HCT116 (cell line): ENCODE data around the gene SOBP. TPM values are rescaled to one million over a fixed set of nuclear protein-coding genes. Genes with fewer than 3 reads are reported as not detected.

Experiments
- ATAC-seq: fragments of 200-7000 bp; cut with Tn5 transposase; 2 replicates; pipeline ENCODE4 v1.9.1; 2020; ENCODE audit warnings: mild to moderate bottlenecking, moderate library complexity
- BruUV-seq: library from RNA; stranded (reverse); fragments of 400-500 nt; replicated peaks from 2 replicates; lab custom pipeline; 2021; lab: Mats Ljungman, UMichigan
- CTCF ChIA-PET: fragments of 300-600 bp; sonication (Branson Sonifier 250); formaldehyde crosslinking; loops from one replicate; lab custom pipeline; 2021; ENCODE audit warnings: antibody characterized with exemption; lab: Charles Lee
- POLR2A ChIA-PET: fragments of 300-600, 350-600 bp; sonication (Branson Sonifier 250); formaldehyde crosslinking; loops from one replicate; lab custom pipeline; 2021; ENCODE audit warnings: antibody characterized with exemption; lab: Charles Lee
- RAD21 ChIA-PET, 2 experiments: fragments of 300-600 bp; sonication (Branson Sonifier 250); formaldehyde crosslinking; loops; one replicate each; lab custom pipeline; 2023; ENCODE audit warnings: low total read pairs in 2 of 2; ENCODE audit not compliant: uncharacterized antibody in 2 of 2, unreplicated experiment in 2 of 2, low non-redundant PET in 1 of 2; lab: Charles Lee
- DNase-seq: peaks from one replicate; pipeline ENCODE4 v3.0.0-alpha.2; 2010; ENCODE audit warnings: low read depth, low spot score
- H2AFZ ChIP-seq: fragments of 200-600 bp; shearing (Covaris generic), sonication (generic); 2 replicates; pipeline ENCODE4 v1.6.1; 2017; ENCODE audit warnings: low read depth, mixed run types, mixed read lengths, antibody characterized with exemption, low read length; ENCODE audit not compliant: poor library complexity, severe bottlenecking
- H3K27ac ChIP-seq: 2 replicates; pipeline ENCODE4 v1.5.1; 2012; ENCODE audit warnings: low read depth, low read length
- H3K27me3 ChIP-seq: fragments of 200-600 bp; sonication (generic); 2 replicates; pipeline ENCODE4 v1.6.1; 2016; ENCODE audit warnings: mixed run types, low read length, mixed read lengths; ENCODE audit not compliant: insufficient read depth
- H3K36me3 ChIP-seq, 2 experiments: fragments of 200-500 bp in 1 of 2; fragments of 200-600 bp in 1 of 2; sonication (Bioruptor generic) in 1 of 2; sonication (generic) in 1 of 2; 2 replicates each; pipeline versions ENCODE4 v1.5.1 to v1.6.1; 2014 to 2016; ENCODE audit warnings: low read length in 2 of 2, inconsistent platforms in 1 of 2, mixed read lengths in 1 of 2, mixed run types in 1 of 2; ENCODE audit not compliant: insufficient read depth in 2 of 2, control insufficient read depth in 1 of 2
- H3K4me1 ChIP-seq, 2 experiments: fragments of 200-600 bp in 1 of 2; sonication (generic) in 1 of 2; 2 replicates each; pipeline versions ENCODE4 v1.5.1 to v1.6.1; 2012 to 2017; ENCODE audit warnings: low read length in 2 of 2, inconsistent platforms in 1 of 2, mild to moderate bottlenecking in 1 of 2, mixed read lengths in 1 of 2, mixed run types in 1 of 2, moderate library complexity in 1 of 2; ENCODE audit not compliant: insufficient read depth in 2 of 2, control insufficient read depth in 1 of 2
- H3K4me2 ChIP-seq: fragments of 200-600 bp; sonication (generic); 2 replicates; pipeline ENCODE4 v1.6.1; 2017; ENCODE audit warnings: mixed run types, low read length, mixed read lengths
- H3K4me3 ChIP-seq, 2 experiments: fragments of 200-600 bp in 1 of 2; sonication (generic) in 1 of 2; replicated peaks in 1 of 2; 2 replicates each; pipeline ENCODE4 v1.5.1; 2011 to 2016; ENCODE audit warnings: low read length in 2 of 2, control low read depth in 1 of 2, low read depth in 1 of 2, mild to moderate bottlenecking in 1 of 2, mixed read lengths in 1 of 2, mixed run types in 1 of 2
- H3K79me2 ChIP-seq: fragments of 200-600 bp; sonication (generic); 2 replicates; pipeline ENCODE4 v1.6.1; 2017; ENCODE audit warnings: mild to moderate bottlenecking, mixed run types, low read length, moderate library complexity, mixed read lengths; ENCODE audit not compliant: insufficient read depth
- H3K9ac ChIP-seq: fragments of 200-600 bp; sonication (generic); 2 replicates; pipeline ENCODE4 v1.6.1; 2016; ENCODE audit warnings: low read length, mixed read lengths
- H3K9me2 ChIP-seq: fragments of 200-600 bp; sonication (generic), shearing (Covaris generic); 2 replicates; pipeline ENCODE4 v1.6.1; 2017; ENCODE audit warnings: mixed run types, mild to moderate bottlenecking, moderate library complexity; ENCODE audit not compliant: insufficient read depth
- H3K9me3 ChIP-seq, 2 experiments: fragments of 200-500 bp in 1 of 2; fragments of 200-600 bp in 1 of 2; sonication (Bioruptor generic) in 1 of 2; sonication (generic) in 1 of 2; 2 replicates each; pipeline ENCODE4 v1.6.1; 2014 to 2017; ENCODE audit warnings: low read length in 2 of 2, mixed read lengths in 2 of 2, inconsistent platforms in 1 of 2, low read depth in 1 of 2, mild to moderate bottlenecking in 1 of 2, mixed run types in 1 of 2, moderate library complexity in 1 of 2; ENCODE audit not compliant: control insufficient read depth in 1 of 2, insufficient read depth in 1 of 2
- H4K20me1 ChIP-seq: fragments of 200-600 bp; sonication (generic), shearing (Covaris generic); 2 replicates; pipeline ENCODE4 v1.6.1; 2017; ENCODE audit warnings: mixed run types, mild to moderate bottlenecking, moderate library complexity; ENCODE audit not compliant: insufficient read depth
- CEBPB ChIP-seq: IDR thresholded peaks from 2 replicates; pipeline ENCODE4 v1.6.1; 2012; ENCODE audit warnings: low read depth
- EGR1 ChIP-seq: IDR thresholded peaks from 2 replicates; pipeline ENCODE4 v1.6.1; 2012; ENCODE audit warnings: low read depth
- ELF1 ChIP-seq: IDR thresholded peaks from 2 replicates; pipeline ENCODE4 v1.6.1; 2012; ENCODE audit warnings: low read depth, borderline replicate concordance
- EZH2phosphoT487 ChIP-seq: fragments of 200-600 bp; IDR thresholded peaks from 2 replicates; pipeline ENCODE4 v1.6.1; 2018; ENCODE audit warnings: antibody characterized with exemption, borderline replicate concordance
- JUND ChIP-seq: IDR thresholded peaks from 2 replicates; pipeline ENCODE4 v1.6.1; 2012
- POLR2AphosphoS5 ChIP-seq: IDR thresholded peaks from 2 replicates; pipeline ENCODE4 v1.6.1; 2011; ENCODE audit warnings: mild to moderate bottlenecking, low read depth, low read length, moderate library complexity
- RAD21 ChIP-seq: IDR thresholded peaks from 2 replicates; pipeline ENCODE4 v1.6.1; 2012; ENCODE audit warnings: low read depth, mild to moderate bottlenecking
- SIN3A ChIP-seq: IDR thresholded peaks from 2 replicates; pipeline ENCODE4 v1.6.1; 2012; ENCODE audit warnings: low read depth
- SP1 ChIP-seq: IDR thresholded peaks from 2 replicates; pipeline ENCODE4 v1.6.1; 2012; ENCODE audit warnings: low read depth
- ZFX ChIP-seq: fragments of 450-650 bp; IDR thresholded peaks from 2 replicates; pipeline ENCODE4 v1.6.1; 2017
- ZNF274 ChIP-seq: fragments of 200-500 bp; sonication (Bioruptor generic); IDR thresholded peaks from 2 replicates; pipeline ENCODE4 v1.6.1; 2014; ENCODE audit warnings: mild to moderate bottlenecking, low read depth, low read length, inconsistent platforms
- intact Hi-C: fragments of 100-400 bp; cut with micrococcal nuclease; formaldehyde crosslinking; loops from 2 replicates; pipeline ENCODE4 v1.10.0; 2022
- total RNA-seq: library from RNA; stranded (reverse); gene quantifications from one replicate; pipeline ENCODE4 v1.2.1, GENCODE V29; 2021; ENCODE audit not compliant: unreplicated experiment
- TF ChIP-seq, protein P1 (sequence below): IDR thresholded peaks from 2 replicates; pipeline ENCODE4 v1.6.1; 2012
- TF ChIP-seq, protein P2 (sequence below), 3 experiments: fragments of 200-600 bp in 1 of 3; sonication (generic) in 1 of 3; IDR thresholded peaks in 2 of 3; conservative IDR thresholded peaks in 1 of 3; 2 replicates each; pipeline ENCODE4 v1.5.1; 2012 to 2017; ENCODE audit warnings: low read depth in 2 of 3, low read length in 2 of 3, antibody characterized with exemption in 1 of 3, borderline replicate concordance in 1 of 3, control low read depth in 1 of 3, mild to moderate bottlenecking in 1 of 3, mixed read lengths in 1 of 3, mixed run types in 1 of 3, moderate library complexity in 1 of 3; ENCODE audit not compliant: insufficient read depth in 1 of 3

The SOBP gene
- total RNA-seq, 1 experiment from 2014 or later: 2.6 TPM

DNA sequence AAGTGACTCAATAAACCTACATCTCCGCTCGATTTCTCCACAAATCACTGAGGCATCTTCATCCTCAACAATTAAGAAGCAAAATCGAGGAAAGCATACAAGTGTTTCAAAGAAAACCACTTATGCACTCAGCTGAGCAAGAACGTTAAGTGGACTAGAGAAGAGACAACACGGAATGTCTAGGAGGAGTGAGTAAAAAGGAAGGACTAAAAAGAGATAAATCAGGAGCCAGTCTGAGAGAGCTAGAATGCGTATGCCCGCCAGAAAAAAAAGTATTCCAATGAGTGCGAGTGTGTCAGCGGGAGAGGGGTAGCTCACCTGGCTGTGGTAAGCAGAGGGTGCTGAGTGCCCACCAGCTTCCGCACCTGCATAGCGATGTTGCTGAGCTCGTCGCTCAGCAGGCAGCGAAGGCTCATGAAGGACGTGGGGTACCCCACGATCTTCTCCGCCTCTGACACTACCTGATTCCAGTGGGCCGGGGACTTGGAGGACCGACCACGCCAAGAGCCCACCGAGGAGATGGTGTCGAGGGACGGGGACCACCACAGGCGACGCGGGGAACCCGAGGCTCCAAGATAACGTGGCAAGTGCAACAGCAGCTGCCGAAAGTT is 31.1 kb upstream of the SOBP start:
- POLR2A ChIA-PET: interaction anchor here (0.9 to 1.0 kb wide), 2 partner anchors 137 to 141 kb away, joined by 3 read pairs; no protein-coding TSS in a partner anchor
- DNase-seq: no peak
- no peaks in the 10 kb centered on the region for H3K9me2 ChIP-seq
- no peaks in the 10 kb centered on the region for H3K9me3 ChIP-seq
- RAD21 ChIA-PET: interaction anchor here in 1 of 2 experiments (1.6 kb wide), 1 partner anchor 141 kb away, joined by 3 read pairs; no protein-coding TSS in a partner anchor
- H3K4me3 ChIP-seq: peak overlapping the region; percentile 84 to 93
- BruUV-seq: TSS peak; percentile 57
- H3K9ac ChIP-seq: peak overlapping the region; percentile 75
- peaks cover 4 to 10% of the 10 kb centered on the region in 2 experiments; a peak in 3 of 4 replicates for H3K4me1 ChIP-seq
- CTCF ChIA-PET: interaction anchor here (1.1 to 2.6 kb wide), 4 partner anchors 13 to 343 kb away, joined by 3 to 9 read pairs (median 4); partner anchors contain the start of gene BEND3
- peak overlapping the region; percentile 68 for H2AFZ ChIP-seq
- H3K27ac ChIP-seq: peak overlapping the region; percentile 81
- H3K27me3 ChIP-seq: no peaks in the 10 kb centered on the region
- no peak for TF ChIP-seq RAD21
- TF ChIP-seq EGR1: no peak
- TF ChIP-seq, protein P1, sequence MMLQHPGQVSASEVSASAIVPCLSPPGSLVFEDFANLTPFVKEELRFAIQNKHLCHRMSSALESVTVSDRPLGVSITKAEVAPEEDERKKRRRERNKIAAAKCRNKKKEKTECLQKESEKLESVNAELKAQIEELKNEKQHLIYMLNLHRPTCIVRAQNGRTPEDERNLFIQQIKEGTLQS: no peak
- no peak for TF ChIP-seq JUND
- TF ChIP-seq CEBPB: no peak
- TF ChIP-seq POLR2AphosphoS5: no peak
- no peak for TF ChIP-seq EZH2phosphoT487
- TF ChIP-seq, protein P2, sequence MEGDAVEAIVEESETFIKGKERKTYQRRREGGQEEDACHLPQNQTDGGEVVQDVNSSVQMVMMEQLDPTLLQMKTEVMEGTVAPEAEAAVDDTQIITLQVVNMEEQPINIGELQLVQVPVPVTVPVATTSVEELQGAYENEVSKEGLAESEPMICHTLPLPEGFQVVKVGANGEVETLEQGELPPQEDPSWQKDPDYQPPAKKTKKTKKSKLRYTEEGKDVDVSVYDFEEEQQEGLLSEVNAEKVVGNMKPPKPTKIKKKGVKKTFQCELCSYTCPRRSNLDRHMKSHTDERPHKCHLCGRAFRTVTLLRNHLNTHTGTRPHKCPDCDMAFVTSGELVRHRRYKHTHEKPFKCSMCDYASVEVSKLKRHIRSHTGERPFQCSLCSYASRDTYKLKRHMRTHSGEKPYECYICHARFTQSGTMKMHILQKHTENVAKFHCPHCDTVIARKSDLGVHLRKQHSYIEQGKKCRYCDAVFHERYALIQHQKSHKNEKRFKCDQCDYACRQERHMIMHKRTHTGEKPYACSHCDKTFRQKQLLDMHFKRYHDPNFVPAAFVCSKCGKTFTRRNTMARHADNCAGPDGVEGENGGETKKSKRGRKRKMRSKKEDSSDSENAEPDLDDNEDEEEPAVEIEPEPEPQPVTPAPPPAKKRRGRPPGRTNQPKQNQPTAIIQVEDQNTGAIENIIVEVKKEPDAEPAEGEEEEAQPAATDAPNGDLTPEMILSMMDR (IDR thresholded peaks at IDR 0.05 in 2 of 3, conservative IDR thresholded peaks at IDR 0.05 in 1 of 3; ENCODE audit: borderline replicate concordance in 1 of 3, insufficient read depth in 1 of 3, low read depth in 2 of 3, low read length in 2 of 3): no peak
- no peak for TF ChIP-seq ZNF274
- no peak for TF ChIP-seq ELF1
- no peak for TF ChIP-seq ZFX
- no peak for TF ChIP-seq SIN3A
- TF ChIP-seq SP1: no peak
- peak overlapping the region; percentile 95 for H3K4me2 ChIP-seq
- intact Hi-C loops: no loop called here
- peak; percentile 48 for ATAC-seq
- H3K79me2 ChIP-seq: peaks cover 17% of the 10 kb centered on the region
- H3K36me3 ChIP-seq: no peaks in the 10 kb centered on the region
- no peaks in the 10 kb centered on the region for H4K20me1 ChIP-seq
